ENCODE results near the gene DNAI1.

Gene DNAI1

DNA sequence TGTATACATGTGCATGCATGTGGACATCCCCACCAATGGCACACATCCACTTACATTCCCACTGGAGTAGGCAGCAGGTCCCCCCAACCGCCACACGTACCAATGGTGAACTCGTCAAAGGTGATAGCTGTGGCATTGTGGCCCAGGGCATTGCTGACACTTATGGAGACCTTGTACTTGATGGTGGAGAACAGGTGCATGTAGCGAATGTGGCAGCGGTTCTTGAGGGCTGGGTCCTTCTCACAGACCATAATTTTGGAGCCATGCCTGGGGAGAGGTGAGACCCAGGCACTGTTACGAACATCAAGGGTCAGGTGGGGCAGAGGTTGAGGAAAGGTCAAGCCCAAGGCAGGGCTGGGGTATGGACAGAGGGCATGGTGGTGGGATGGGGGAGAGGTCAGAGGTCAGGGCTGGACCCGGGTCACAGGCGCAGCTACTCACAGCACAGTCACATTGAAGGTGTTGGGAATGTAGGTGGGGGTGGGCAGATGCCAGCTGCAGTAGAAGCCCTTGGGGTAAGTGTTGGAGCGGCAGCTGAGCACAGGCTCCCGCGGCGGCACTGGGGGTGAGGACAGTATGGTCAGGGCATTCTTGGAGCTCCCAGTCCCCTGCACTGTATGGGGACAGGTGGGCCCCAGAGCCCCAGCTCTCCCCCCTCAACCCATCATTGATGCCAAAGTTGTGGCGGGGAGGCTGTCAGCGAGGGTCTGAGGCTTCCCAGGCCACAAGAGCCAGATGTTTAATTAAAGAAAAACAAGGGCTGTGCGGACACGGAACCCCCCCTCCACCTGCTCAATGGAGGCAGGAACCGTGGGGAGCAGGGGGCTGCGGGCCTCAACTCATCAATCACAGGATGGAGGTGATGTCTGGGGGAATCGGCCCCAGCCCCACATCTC is 99.1 kb downstream of the DNAI1 start:
- DNase-seq (ENCODE audit: low read depth in 2 of 2, low spot score in 1 of 2), result no peak

DNA sequence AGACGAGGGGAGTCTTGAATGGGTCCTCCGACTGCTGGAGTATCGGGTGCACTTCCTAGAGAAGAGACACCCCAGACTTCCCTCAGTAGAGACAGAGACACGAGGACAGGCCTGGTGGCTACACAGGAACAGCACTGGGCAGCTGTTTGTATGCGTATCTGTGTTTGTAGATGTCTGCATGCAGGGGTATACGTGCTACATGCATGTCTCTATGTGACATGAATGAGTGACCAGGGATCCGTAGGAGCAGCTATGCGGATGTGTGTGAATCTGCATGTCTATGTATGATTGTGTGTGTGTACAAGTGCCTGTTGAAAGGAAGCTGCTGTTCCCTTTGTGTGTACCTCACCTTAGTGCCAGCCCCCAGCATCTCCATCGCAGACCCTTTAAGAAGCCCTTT is 99.8 kb downstream of the DNAI1 start:
- no peak for DNase-seq (ENCODE audit: low read depth in 2 of 2, low spot score in 1 of 2)

GRCh38 chr9:34558919-34559623 is 100.5 kb downstream of the DNAI1 start:
- DNase-seq (ENCODE audit: low read depth in 2 of 2, low spot score in 1 of 2), result no peak

- DNase-seq (ENCODE audit: low read depth in 2 of 2, low spot score in 1 of 2), result no peak
These were observed 101.2 kb downstream of the DNAI1 start for GRCh38 chr9:34559624-34560455.

GRCh38 chr9:34560599-34561214 is 102.1 kb downstream of the DNAI1 start:
- no peak for DNase-seq (ENCODE audit: low read depth in 2 of 2, low spot score in 1 of 2)

GRCh38 chr9:34562135-34562745 is 103.6 kb downstream of the DNAI1 start:
- DNase-seq (ENCODE audit: low read depth in 2 of 2, low spot score in 1 of 2), result no peak

GRCh38 chr9:34563262-34563661 is 104.7 kb downstream of the DNAI1 start:
- no peak for DNase-seq (ENCODE audit: low read depth in 2 of 2, low spot score in 1 of 2)

DNA sequence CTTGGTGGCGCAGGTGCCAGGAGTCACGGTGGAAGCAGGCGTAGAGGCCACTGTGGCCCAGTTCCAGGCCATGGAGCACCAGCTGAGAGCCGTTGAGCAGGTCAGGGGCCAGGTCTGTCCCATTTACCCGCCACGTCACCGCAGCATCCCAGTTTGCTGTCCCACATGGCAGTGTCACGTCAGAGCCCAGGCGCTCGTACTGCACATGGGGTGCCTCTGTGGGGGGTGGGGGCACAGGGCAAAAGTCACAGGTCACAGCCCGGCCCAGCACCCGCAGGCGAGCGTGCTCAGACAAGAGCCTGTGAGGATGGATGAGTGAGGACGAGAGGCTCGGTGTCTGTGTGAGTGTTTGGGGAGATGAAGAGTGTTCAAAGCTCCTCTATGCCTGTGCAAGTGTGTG is 106.0 kb downstream of the DNAI1 start:
- DNase-seq (ENCODE audit: low read depth in 2 of 2, low spot score in 1 of 2), result no peak

DNA sequence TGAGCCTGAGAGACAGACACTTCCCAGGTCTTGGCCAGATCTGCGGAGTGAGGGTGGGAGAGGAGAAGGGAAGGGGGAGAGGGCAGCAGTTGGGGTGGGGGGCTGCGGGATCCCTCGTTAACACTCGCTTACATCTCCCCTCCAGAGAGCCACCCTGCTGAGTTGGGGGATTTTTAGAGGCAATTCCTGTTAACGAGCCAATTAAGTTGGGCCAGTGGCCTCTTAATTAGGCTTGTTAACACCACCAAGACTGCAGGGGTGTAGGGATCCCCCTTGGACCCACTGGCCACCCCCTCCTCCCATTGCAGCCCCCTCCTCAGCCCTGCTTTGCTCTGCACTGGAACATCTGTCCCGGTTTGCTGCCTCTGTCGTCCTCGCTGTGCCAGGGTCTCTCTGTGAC is 107.3 kb downstream of the DNAI1 start:
- DNase-seq (ENCODE audit: low read depth in 2 of 2, low spot score in 1 of 2), result no peak

DNA sequence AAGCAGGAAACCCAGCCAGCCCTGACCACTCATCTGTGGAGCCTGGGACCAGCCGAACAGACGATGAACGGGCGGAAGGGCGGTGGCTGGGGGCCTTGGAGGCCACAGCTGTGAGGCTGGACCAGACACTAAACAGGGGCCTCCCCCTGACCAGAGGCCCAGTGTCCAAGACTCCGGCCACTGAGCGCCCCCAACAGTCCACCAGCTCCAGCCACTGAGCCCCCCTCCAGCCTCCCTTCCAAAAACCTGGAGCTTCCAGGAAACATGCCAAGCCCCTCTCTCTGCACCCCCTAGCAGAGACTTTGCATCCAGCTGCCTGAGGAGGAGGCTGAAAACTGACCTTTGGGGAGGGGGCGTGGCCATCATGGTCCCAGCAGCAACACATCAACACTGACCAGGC is 107.7 kb downstream of the DNAI1 start:
- no peak for DNase-seq (ENCODE audit: low read depth in 2 of 2, low spot score in 1 of 2)

- DNase-seq (ENCODE audit: low read depth in 2 of 2, low spot score in 1 of 2), result no peak
These were observed 108.4 kb downstream of the DNAI1 start for GRCh38 chr9:34566972-34567371.

DNA sequence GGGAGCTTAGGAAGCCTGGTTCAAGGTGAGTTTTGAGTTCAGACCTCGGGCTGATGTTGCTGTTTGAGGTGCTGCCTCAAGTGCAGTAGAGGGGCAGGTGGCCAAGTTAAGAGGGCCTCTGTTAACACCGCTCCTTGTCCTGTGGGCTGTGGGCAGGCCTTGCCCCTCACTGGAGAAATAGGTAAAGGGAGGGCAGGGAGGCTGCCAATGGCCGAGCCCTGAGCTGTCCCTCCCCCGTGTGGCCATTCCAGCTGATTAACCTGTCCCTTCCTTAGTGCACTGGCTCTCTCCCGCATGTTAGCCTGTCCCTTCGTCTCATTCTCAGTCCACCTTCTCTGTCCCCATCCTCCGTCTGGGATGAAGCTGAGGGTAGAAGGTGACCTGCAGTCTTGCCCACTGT is 109.5 kb downstream of the DNAI1 start:
- no peak for DNase-seq (ENCODE audit: low read depth in 2 of 2, low spot score in 1 of 2)

- DNase-seq (ENCODE audit: low read depth in 2 of 2, low spot score in 1 of 2), result no peak
These were observed 110.2 kb downstream of the DNAI1 start for GRCh38 chr9:34568774-34569173.

GRCh38 chr9:34570376-34570775 is 111.8 kb downstream of the DNAI1 start:
- no peak for DNase-seq (ENCODE audit: low read depth in 2 of 2, low spot score in 1 of 2)

Data from stimulated activated CD8-positive, alpha-beta memory T cell treated with anti-CD3 and anti-CD28 coated beads, Interleukin-4, amount 100 ng/mL, for 4 hours (primary cell).